SK-MEL-5 (cell line): Measurements from ENCODE around the gene PCDHA11. TPM values are rescaled to one million over a fixed set of nuclear protein-coding genes. Genes with fewer than 3 reads are reported as not detected.
"Not testable (repeated sequence)": the region's sequence is repeated elsewhere in the genome, so short reads cannot be mapped to it uniquely, and the experiment has no call there.

Experiments used
- DNase-seq: peaks from one replicate; pipeline ENCODE4 v3.0.0-alpha.2; 2016; ENCODE audit warnings: low read depth, low spot score
- in situ Hi-C: cut with HindIII; loops from 2 replicates; pipeline ENCODE4 v1.10.0; 2016; ENCODE audit warnings: low sequenced_read_pairs, high pct_unique_total_duplicates, low pct_unique_long_range_greater_than_20kb
- total RNA-seq: library from RNA; depleted of rRNA; stranded (reverse); fragments of >200 nt; shearing (Covaris generic); gene quantifications from 2 replicates; pipeline ENCODE4 v1.2.3, GENCODE V29; 2014

The PCDHA11 gene
- total RNA-seq, 1 experiment from 2014 or later = 1.9 TPM

GRCh38 chr5:140848139-140849102 lies 20.3 kb upstream of the PCDHA11 start, which contains the start of gene PCDHA9:
PCDHA9 (plus strand) TSS chr5:140848382; CDS start chr5:140848496, 114 bp downstream.
- in situ Hi-C loops, DNase-seq: not testable (repeated sequence)

DNA sequence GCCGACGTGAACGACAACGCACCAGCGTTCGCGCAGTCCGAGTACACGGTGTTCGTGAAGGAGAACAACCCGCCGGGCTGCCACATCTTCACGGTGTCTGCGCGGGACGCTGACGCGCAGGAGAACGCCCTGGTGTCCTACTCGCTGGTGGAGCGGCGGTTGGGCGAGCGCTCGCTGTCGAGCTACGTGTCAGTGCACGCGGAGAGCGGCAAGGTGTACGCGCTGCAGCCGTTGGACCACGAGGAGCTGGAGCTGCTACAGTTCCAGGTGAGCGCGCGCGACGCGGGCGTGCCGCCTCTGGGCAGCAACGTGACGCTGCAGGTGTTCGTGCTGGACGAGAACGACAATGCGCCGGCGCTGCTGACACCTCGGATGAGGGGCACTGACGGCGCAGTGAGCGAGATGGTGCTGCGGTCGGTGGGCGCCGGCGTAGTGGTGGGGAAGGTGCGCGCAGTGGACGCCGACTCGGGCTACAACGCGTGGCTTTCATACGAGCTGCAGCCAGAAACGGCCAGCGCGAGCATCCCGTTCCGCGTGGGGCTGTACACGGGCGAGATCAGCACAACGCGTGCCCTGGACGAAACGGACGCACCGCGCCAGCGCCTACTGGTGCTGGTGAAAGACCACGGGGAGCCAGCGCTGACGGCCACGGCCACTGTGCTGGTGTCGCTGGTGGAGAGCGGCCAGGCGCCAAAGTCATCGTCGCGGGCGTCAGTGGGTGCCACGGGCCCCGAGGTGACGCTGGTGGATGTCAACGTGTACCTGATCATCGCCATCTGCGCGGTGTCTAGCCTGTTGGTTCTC lies 18.7 kb upstream of the PCDHA11 start:
- in situ Hi-C loops, DNase-seq: not testable (repeated sequence)

DNA sequence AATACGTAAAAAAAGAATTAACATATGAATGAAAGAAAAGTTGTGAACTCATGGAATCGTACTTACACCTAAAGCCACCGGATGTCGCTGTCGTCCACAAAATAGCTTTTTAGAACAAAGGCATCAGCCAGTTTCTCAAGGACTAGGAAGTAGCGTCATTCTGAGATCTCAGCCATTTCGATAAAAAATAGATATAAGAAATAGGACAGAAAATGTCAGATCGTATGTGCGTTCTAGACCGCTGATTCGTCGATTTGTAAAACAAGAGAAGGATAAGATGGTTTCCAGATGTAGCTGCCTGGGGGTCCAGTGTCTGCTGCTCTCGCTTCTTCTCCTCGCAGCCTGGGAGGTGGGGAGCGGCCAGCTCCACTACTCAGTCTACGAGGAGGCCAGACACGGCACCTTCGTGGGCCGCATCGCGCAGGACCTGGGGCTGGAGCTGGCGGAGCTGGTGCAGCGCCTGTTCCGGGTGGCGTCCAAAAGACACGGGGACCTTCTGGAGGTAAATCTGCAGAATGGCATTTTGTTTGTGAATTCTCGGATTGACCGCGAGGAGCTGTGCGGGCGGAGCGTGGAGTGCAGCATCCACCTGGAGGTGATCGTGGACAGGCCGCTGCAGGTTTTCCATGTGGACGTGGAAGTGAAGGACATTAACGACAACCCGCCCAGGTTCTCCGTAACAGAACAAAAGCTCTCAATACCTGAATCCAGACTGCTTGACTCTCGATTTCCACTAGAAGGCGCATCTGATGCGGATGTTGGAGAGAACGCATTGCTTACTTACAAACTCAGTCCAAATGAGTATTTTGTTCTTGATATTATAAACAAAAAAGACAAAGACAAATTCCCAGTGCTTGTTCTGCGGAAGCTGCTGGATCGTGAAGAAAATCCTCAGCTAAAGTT lies 12.7 kb upstream of the PCDHA11 start, which contains the start of gene PCDHA10:
Gene PCDHA10 (plus strand): TSS at position 126 of the 903 bp plus-strand sequence. CDS start 152 bp downstream, at position 278.
- peak; percentile 4 for DNase-seq
- in situ Hi-C loops = no loop called here

GRCh38 chr5:140857177-140857986 lies 11.4 kb upstream of the PCDHA11 start:
- DNase-seq = no peak
- in situ Hi-C loops = no loop called here

GRCh38 chr5:140857987-140858240 lies 10.8 kb upstream of the PCDHA11 start:
- in situ Hi-C loops = no loop called here
- no peak for DNase-seq

DNA sequence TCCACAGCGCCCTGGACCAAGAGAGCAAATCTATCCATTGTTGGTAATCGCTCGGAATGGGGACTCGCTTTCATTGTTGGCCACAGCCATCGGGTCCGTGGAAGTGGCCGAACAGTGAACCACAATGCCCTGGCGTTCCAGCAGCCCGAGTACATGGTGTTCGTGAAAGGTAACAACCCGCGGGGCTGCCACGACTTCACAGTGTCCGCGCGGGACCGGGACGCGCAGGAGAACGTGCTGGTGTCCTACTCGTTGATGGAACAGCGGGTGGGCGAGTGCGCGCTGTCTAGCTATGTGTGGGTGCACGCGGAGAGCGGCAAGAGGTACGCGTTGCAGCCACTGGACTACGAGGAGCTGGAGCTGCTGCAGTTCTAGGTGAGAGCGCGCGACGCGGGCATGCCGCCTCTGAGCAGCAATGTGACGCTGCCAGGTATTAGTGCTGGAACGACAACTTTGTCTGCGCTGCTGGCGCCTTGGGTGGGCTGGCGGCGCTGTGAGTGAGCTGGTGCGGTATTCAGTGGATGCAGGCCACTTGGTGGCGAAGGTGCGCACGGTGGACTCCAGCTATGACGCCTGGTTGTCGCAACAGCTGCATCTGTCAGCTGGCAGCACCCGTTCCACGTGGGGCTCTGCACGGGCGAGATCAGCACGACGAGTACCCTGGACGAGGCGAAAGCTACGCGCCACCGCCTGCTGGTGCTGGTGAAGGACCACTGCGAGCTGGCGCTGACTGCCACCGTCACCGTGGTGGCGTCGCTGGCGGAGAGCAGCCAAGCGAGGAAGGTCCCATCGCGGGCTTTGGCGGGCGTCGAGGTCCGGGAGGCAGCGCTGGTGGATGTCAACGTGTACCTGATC lies 6.1 kb upstream of the PCDHA11 start:
- DNase-seq = no peak
- in situ Hi-C loops = no loop called here

DNA sequence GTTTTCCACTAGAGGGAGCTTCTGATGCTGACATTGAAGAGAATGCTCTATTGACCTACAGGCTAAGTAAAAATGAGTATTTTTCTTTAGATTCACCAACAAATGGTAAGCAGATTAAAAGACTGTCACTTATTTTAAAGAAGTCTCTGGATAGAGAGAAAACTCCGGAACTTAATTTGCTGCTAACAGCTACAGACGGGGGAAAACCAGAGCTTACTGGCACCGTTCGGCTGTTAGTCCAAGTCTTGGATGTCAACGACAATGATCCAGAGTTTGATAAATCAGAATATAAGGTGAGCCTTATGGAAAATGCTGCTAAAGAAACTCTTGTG lies 764 bp downstream of the PCDHA11 start:
- no peak for DNase-seq
- in situ Hi-C loops = no loop called here

DNA sequence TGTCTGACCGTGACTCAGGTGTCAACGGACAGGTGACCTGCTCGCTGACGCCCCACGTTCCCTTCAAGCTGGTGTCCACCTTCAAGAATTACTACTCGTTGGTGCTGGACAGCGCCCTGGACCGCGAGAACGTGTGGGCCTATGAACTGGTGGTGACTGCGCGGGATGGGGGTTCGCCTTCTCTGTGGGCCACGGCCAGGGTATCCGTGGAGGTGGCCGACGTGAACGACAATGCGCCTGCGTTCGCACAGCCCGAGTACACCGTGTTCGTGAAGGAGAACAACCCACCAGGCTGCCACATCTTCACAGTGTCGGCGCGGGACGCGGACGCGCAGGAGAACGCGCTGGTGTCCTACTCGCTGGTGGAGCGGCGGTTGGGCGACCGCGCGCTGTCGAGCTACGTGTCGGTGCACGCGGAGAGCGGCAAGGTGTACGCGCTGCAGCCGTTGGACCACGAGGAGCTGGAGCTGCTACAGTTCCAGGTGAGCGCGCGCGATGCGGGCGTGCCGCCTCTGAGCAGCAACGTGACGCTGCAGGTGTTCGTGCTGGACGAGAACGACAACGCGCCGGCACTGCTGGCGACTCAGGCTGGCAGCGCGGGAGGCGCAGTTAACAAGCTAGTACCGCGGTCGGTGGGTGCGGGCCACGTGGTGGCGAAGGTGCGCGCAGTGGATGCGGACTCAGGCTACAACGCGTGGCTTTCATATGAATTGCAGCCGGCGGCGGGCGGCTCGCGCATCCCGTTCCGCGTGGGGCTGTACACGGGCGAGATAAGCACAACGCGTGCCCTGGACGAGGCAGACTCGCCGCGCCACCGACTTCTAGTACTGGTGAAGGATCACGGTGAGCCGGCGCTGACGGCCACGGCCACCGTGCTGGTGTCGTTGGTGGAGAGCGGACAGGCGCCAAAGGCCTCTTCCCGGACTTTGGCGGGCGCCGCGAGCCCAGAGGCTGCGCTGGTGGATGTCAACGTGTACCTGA lies 1.8 kb downstream of the PCDHA11 start:
- DNase-seq = no peak
- in situ Hi-C loops = no loop called here

GRCh38 chr5:140875085-140876065 lies 6.6 kb downstream of the PCDHA11 start, which contains the start of gene PCDHA12:
PCDHA12 (plus strand) TSS chr5:140875308; CDS start chr5:140875473, 165 bp downstream.
- DNase-seq = no peak
- in situ Hi-C loops = no loop called here

- DNase-seq, in situ Hi-C loops: not testable (repeated sequence)
Observed at GRCh38 chr5:140876541-140877261, 7.9 kb downstream of the PCDHA11 start.

DNA sequence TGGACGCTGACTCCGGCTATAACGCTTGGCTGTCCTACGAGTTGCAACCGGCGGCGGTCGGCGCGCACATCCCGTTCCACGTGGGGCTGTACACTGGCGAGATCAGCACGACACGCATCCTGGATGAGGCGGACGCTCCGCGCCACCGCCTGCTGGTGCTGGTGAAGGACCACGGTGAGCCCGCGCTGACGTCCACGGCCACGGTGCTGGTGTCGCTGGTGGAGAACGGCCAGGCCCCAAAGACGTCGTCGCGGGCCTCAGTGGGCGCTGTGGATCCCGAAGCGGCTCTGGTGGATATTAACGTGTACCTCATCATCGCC lies 8.5 kb downstream of the PCDHA11 start:
- no peak for DNase-seq
- in situ Hi-C loops = no loop called here

- DNase-seq = peak; percentile 42
- in situ Hi-C loops = no loop called here
Observed at GRCh38 chr5:140881889-140882590, 13.3 kb downstream of the PCDHA11 start, which contains the start of gene PCDHA13. PCDHA13 (plus strand) TSS chr5:140882124; CDS start chr5:140882269, 145 bp downstream.

GRCh38 chr5:140882591-140882899 lies 13.8 kb downstream of the PCDHA11 start:
- DNase-seq = peak; percentile 57
- in situ Hi-C loops = no loop called here
